ENCODE measurements around the gene BTC.
"Not testable (repeated sequence)": the region's sequence is repeated elsewhere in the genome, so short reads cannot be mapped to it uniquely, and the experiment has no call there.

BTC gene

GRCh38 chr4:74794382-74795010 lies at the start of gene BTC:
TSS of gene BTC (minus strand) at chr4:74794523. CDS start at chr4:74794325, 198 bp downstream.
- DNase-seq: peak; percentile 14

GRCh38 chr4:74840936-74841509 lies 46.7 kb upstream of the BTC start:
- no peak for DNase-seq

GRCh38 chr4:74838746-74839370 lies 44.5 kb upstream of the BTC start:
- no peak for DNase-seq

GRCh38 chr4:74830928-74831327 lies 36.6 kb upstream of the BTC start:
- no peak for DNase-seq

GRCh38 chr4:74823194-74823593 lies 28.9 kb upstream of the BTC start:
- DNase-seq: no peak

GRCh38 chr4:74822603-74823002 lies 28.3 kb upstream of the BTC start:
- no peak for DNase-seq

- DNase-seq: no peak
Measured at GRCh38 chr4:74821541-74821940, 27.2 kb upstream of the BTC start.

- no peak for DNase-seq
Measured at GRCh38 chr4:74814052-74814451, 19.7 kb upstream of the BTC start.

GRCh38 chr4:74812056-74812455 lies 17.7 kb upstream of the BTC start:
- not testable (repeated sequence) for DNase-seq

- no peak for DNase-seq
Measured at GRCh38 chr4:74805601-74806000, 11.3 kb upstream of the BTC start.

- no peak for DNase-seq
Measured at GRCh38 chr4:74800310-74800709, 6.0 kb upstream of the BTC start.

- no peak for DNase-seq
Measured at GRCh38 chr4:74796631-74797030, 2.3 kb upstream of the BTC start.

- peak; percentile 32 for DNase-seq
Measured at GRCh38 chr4:74793757-74794381, 454 bp downstream of the BTC start.

GRCh38 chr4:74790652-74791051 lies 3.7 kb downstream of the BTC start:
- no peak for DNase-seq

- no peak for DNase-seq
Measured at GRCh38 chr4:74789518-74789917, 4.8 kb downstream of the BTC start.

- no peak for DNase-seq
Measured at GRCh38 chr4:74777531-74777930, 16.8 kb downstream of the BTC start.

GRCh38 chr4:74772783-74773182 lies 21.5 kb downstream of the BTC start:
- DNase-seq: no peak

GRCh38 chr4:74772106-74772505 lies 22.2 kb downstream of the BTC start:
- DNase-seq: no peak

- no peak for DNase-seq
Measured at GRCh38 chr4:74770226-74770910, 24.0 kb downstream of the BTC start.

- no peak for DNase-seq
Measured at GRCh38 chr4:74768857-74769525, 25.3 kb downstream of the BTC start.

GRCh38 chr4:74764119-74764518 lies 30.2 kb downstream of the BTC start:
- DNase-seq: no peak

GRCh38 chr4:74758551-74759145 lies 35.7 kb downstream of the BTC start:
- DNase-seq: no peak

- DNase-seq: no peak
Measured at GRCh38 chr4:74757136-74757535, 37.2 kb downstream of the BTC start.

Measured in NCI-H1436 (cell line).